ENCODE data around the gene TERT.
"Not testable (repeated sequence)": the region's sequence is repeated elsewhere in the genome, so short reads cannot be mapped to it uniquely, and the experiment has no call there.

Gene TERT

DNA sequence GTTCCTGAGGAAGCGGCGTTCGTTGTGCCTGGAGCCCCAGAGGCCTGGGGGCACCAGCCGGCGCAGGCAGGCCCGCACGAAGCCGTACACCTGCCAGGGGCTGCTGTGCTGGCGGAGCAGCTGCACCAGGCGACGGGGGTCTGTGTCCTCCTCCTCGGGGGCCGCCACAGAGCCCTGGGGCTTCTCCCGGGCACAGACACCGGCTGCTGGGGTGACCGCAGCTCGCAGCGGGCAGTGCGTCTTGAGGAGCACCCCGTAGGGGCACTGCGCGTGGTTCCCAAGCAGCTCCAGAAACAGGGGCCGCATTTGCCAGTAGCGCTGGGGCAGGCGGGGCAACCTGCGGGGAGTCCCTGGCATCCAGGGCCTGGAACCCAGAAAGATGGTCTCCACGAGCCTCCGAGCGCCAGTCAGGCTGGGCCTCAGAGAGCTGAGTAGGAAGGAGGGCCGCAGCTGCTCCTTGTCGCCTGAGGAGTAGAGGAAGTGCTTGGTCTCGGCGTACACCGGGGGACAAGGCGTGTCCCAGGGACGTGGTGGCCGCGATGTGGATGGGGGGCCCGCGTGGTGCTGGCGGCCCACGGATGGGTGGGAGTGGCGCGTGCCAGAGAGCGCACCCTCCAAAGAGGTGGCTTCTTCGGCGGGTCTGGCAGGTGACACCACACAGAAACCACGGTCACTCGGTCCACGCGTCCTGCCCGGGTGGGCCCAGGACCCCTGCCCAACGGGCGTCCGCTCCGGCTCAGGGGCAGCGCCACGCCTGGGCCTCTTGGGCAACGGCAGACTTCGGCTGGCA lies 1.3 kb downstream of the TERT start:
- no peak for DNase-seq

DNA sequence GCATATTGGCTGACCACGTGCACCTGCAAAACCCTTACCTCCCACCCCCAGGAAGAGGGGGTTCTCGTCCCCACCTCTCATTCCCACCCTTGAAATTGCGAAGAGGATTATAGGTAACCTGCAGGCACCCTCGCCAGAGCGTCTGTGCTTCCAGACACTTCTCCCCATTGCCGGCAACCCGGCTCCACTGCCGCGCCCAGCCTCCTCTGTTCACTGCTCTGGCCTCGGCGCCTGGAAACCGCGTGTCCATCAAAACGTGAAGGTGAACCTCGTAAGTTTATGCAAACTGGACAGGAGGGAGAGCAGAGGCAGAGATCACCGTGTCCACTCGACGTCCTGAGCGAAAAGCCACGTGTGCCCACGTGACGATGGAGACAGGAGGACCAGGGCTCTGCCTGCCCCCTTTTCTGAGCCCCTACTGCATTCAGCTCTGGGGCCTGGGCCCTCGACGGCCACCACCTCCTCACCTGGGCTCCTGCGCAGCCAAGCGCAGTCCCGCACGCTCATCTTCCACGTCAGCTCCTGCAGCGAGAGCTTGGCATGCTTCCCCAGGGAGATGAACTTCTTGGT lies 1.9 kb downstream of the TERT start:
- DNase-seq, result no peak

DNA sequence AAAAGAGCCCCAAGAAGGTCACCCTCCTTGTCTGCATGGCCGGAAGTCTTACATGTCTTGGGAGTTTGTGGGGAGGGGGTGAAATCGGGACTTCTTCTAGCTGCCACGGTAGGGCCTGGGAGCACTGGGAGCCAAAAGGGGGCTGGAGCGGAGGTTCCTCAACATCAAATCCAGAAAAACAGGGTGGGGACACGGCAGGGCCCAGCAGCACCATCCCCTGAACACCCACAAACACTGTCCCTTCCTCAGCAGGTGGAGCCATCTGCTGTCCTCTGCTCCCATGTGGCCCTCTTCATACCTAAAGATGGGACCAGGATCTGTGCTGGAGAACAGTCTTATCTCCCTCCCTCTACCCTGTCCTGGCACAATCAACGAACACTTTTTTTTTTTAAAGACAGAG lies 2.7 kb downstream of the TERT start:
- DNase-seq, result no peak

DNA sequence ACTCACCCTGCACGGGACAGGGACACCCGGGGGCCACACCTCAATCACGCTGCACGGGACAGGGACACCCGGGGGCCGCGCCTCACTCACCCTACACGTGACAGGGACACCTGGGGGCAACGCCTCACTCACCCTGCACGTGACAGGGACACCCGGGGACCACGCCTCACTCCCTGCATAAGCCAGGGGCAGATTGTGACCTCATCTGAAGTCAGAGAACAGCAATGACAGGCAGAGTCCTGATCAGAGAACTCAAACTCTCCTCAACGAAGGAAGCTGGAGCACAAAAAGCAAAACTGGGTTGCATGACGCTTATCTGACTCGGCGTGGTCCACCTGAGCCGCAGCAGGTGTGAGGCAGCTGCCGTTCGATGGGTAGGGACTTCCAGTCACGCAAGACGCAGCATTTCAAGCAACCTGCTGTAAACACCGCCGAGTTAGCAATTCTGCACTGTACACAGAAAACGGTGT lies 3.2 kb downstream of the TERT start:
- no peak for DNase-seq

DNA sequence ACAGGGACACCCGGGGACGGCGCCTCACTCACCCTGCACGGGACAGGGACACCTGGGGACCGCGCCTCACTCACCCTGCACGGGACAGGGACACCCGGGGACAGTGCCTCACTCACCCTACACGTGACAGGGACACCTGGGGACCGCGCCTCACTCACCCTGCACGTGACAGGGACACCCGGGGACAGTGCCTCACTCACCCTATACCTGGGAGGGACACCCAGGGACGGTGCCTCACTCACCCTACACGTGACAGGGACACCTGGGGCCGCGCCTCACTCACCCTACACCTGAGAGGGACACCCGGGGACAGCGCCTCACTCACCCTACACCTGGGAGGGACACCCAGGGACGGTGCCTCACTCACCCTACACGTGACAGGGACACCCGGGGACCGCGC lies 3.9 kb downstream of the TERT start:
- not testable (repeated sequence) for DNase-seq

DNA sequence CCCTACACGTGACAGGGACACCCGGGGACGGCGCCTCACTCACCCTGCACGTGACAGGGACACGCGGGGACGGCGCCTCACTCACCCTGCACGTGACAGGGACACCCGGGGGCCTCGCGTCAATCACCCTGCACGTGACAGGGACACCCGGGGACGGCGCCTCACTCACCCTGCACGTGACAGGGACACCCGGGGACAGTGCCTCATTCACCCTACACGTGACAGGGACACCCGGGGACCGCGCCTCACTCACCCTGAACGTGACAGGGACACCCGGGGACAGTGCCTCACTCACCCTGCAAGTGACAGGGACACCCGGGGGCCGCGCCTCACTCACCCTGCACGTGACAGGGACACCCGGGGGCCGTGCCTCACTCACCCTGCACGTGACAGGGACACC lies 5.3 kb downstream of the TERT start:
- not testable (repeated sequence) for DNase-seq

DNA sequence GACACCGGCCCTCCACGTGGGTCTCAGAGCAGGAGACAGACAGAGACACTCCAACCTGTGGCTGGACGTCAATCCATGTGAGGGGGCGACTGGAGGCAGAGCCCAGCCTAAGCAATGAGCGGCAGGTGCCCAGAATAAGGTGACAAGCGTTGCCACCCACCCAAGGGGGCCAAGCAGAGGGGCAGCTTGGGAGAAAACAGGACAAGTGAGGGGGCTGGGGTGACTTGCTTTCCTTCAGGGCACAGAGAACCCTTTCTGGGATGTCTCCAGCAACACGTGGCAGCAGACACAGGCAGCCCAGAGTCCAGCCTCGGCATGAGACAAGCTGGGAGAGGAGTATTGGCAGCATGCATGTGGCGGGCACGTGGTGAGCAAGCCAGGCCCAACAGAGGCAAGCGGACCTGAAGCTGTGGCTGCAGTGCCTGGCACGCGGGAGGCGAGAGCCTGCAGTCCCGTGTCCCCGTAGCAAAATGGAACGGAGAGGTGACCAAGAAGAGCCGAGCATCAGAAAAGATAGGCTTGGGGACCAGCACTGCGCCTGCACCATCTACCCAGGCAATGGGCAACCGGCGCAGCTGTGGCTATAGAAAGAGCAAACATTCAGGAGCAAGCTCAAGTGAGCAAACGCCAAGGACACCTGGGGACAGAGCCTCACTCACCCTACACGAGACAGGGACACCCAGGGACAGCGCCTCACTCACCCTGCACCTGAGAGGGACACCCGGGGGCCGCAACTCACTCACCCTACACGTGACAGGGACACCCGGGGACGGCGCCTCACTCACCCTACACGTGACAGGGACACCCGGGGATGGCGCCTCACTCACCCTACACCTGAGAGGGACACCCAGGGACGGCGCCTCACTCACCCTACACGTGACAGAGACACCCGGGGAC lies 6.2 kb downstream of the TERT start:
- no peak for DNase-seq

DNA sequence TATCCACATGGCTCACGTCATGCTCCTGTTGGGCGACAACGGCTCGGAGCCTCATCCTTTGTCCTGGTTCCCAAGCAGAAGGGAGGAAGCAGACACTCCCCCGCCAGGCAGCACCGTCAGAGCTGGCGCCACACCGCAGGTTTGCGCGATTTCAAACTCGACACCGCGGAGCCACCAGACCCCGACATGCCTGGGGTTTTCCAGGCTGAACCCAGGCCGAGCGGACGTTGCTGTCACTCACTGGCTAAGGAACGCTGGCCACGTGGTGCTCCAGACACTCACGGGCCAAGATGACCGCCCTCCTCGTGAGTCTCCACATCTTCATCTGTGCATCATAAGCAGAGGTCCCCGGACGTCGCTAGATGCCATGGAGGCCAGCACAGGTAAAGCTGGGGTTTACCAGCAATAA lies 9.0 kb downstream of the TERT start:
- no peak for DNase-seq

DNA sequence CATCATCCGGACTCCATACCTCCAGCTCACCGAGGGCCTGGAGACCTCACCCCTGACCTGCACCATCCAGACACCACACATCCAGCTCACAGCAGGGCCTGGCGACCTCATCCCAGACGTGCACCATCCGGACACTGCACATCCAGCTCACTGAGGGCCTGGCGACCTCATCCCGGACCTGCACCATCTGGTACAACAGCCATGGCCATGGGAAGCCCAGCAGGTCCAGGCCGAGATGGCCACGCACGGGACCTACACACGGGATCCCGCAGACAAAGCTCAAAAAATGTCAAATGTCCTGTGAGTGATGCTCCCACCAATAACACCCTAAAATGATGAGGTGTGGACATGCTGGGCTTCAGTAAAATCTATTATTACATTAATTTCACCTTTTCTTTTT lies 9.7 kb downstream of the TERT start:
- DNase-seq, result no peak

DNA sequence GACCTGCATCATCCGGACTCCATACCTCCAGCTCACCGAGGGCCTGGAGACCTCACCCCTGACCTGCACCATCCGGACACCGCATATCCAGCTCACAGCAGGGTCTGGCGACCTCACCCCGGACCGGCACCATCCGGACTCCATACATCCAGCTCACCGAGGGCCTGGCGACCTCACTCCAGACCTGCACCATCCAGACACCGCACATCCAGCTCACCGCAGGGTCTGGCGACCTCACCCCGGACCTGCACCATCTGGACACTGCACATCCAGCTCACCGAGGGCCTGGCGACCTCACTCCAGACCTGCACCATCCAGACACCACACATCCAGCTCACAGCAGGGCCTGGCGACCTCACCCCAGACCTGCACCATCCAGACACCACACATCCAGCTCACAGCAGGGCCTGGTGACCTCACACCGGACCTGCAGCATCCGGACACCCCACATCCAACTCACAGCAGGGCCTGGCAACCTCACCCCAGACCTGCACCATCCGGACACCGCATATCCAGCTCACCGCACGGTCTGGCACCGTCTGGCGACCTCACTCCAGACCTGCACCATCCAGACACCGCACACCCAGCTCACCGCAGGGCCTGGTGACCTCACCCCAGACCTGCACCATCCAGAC lies 10.4 kb downstream of the TERT start:
- not testable (repeated sequence) for DNase-seq

DNA sequence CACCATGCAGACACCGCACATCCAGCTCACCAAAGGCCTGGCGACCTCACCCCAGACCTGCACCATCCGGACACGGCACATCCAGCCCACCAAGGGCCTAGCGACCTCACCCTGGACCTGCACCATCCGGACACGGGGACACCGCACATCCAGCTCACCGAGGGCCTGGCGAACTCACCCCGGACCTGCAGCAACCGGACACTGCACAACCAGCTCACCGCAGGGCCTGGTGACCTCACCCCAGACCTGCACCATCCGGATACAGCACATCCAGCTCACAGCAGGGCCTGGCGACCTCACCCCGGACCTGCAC lies 11.2 kb downstream of the TERT start:
- not testable (repeated sequence) for DNase-seq

DNA sequence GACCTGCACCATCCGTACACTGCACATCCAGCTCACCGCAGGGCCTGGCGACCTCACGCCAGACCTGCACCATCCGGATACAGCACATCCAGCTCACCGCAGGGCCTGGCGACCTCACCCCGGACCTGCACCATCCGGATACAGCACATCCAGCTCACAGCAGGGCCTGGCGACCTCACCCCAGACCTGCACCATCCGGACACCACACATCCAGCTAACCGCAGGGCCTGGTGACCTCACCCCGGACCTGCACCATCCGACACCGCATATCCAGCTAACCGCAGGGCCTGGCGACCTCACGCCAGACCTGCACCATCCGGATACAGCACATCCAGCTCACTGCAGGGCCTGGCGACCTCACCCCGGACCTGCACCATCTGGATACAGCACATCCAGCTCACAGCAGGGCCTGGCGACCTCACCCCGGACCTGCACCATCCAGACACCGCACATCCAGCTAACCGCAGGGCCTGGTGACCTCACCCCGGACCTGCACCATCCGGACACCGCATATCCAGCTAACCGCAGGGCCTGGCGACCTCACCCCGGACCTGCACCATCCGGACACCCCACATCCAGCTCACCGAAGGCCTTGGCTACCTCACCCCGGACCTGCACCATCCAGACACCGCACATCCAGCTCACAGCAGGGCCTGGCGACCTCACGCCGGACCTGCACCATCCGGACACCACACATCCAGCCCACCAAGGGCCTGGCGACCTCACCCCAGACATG lies 11.7 kb downstream of the TERT start:
- DNase-seq, result not testable (repeated sequence)

DNA sequence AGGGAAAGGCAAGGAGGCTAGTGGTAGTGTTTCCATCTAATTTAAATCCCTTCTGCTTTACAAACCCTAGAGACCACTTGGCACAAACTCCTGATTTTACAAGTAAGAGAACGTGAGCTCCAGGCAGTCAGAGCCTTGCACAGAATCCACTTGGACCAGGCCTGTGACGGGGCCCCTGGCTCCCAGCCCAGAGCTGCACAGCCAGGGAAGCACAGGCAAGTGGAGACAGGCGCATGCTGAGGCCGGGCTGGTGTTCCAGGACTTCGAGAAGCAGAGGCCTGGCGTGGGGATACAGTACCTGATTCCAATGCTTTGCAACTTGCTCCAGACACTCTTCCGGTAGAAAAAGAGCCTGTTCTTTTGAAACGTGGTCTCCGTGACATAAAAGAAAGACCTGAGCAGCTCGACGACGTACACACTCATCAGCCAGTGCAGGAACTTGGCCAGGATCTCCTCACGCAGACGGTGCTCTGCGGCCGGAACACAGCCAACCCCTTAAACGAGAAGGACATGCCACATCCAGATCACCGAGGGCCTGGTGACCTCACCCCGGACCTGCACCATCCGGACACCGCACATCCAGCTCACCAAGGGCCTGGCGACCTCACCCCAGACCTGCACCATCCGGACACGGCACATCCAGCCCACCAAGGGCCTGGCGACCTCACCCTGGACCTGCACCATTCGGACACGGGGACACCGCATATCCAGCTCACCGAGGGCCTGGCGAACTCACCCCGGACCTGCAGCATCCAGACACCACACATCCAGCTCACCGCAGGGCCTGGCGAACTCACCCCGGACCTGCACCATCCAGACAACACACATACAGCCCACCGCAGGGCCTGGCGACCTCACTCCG lies 12.5 kb downstream of the TERT start:
- peak; percentile 16 for DNase-seq

DNA sequence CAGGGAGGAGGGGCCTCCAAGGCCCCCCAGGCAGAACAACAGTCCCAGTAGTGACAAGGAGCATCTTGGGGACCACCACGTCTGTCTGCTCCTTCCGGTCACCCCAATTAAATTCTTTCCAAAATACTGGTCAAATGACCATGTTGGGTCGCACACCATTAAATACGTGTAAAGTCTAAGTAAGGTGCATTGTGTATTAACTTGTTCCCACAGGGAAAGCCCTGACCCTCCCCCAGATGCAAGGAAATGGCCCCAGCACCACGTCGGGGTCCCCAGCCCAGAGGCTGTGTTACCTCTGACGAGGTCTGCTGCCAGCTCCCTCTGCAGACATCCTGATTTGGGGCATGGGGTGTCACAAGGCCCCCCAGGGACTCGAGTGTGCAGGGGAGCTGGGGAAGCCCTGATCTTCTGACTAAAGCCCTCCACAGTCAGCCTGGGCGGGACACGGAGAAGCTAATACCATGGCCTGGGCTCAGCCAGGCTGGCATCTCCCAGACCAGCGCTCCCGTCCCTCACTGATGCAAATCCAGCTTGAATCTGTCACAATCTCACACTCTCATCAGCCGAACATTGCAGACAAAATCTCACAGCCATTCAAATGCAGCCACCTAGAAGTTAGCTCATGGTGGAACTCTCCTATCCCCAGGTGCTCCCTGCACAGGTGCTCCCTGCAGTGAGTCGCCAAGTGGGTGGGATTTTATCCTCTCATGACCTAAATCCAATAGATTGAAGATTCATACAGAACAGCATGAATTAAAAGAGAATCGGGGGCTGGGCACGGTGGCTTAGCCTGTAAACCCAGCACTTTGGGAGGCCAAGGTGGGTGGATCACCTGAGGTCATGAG lies 13.6 kb downstream of the TERT start:
- no peak for DNase-seq

DNA sequence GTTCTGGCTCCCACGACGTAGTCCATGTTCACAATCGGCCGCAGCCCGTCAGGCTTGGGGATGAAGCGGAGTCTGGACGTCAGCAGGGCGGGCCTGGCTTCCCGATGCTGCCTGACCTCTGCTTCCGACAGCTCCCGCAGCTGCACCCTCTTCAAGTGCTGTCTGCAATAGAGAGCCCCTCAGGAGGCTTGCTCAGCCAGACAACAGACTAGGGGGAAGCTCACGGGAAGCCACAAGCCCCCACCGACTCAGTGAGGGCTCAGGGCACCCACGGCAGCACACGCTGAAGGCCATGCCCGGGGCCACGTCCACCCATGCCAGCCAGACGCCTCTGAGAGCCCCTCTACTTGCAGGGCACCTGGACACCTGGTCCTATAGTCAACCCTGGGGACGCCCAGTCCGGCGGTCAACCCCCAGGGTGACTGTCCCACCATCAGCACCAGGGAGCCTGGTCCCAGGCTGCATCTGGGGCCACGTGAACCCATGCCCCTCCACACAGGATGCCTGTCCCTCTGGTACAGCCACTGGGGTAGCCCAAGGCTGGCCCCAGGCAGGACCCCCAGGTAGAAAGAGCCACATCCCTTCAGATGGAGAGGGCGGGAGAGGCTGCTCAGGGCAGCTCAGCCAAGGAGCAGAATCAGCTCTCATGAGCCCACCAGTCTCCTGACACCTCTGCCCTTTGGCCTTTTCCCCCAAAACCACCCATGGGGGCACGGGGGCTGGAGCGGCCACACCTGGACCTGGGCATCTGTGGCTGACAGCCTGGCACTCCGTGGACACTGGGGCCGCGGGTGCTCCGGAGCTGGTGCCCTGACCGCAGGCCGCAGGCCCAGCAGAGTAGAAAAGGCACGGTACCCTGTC lies 14.5 kb downstream of the TERT start:
- no peak for DNase-seq

DNA sequence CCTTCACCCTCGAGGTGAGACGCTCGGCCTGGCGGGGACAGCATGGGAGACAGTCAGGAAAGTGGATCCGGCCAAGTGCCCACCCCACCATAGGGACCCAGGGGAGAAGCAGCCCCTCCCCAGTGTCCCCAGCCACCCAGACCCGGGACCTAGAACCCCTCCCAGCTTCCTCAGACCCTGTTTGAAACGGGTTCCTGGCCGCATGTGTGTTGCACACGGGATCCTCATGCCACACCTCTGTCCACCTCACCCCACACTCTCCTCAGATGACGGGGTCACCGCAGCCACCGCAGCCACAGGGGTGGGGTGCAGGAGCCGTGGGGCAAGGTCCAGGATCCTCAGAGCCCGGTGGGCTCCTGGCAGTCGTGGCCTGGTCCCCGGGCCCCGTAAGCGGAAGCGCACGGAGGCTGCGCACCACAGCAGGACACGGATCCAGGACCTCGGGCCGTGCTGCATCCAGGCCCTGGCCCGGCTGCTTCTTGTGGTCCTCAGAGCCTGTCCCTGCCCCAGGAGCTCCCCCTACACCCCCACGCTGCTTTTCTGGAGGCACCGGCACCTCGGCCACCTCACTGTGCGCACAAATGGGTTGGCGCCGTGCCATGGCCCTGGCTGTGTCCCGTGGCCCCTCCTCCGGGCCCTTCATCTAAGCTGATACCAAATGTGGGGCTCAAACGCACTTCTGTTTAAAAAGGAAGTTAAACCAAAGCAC lies 15.3 kb downstream of the TERT start:
- no peak for DNase-seq

DNA sequence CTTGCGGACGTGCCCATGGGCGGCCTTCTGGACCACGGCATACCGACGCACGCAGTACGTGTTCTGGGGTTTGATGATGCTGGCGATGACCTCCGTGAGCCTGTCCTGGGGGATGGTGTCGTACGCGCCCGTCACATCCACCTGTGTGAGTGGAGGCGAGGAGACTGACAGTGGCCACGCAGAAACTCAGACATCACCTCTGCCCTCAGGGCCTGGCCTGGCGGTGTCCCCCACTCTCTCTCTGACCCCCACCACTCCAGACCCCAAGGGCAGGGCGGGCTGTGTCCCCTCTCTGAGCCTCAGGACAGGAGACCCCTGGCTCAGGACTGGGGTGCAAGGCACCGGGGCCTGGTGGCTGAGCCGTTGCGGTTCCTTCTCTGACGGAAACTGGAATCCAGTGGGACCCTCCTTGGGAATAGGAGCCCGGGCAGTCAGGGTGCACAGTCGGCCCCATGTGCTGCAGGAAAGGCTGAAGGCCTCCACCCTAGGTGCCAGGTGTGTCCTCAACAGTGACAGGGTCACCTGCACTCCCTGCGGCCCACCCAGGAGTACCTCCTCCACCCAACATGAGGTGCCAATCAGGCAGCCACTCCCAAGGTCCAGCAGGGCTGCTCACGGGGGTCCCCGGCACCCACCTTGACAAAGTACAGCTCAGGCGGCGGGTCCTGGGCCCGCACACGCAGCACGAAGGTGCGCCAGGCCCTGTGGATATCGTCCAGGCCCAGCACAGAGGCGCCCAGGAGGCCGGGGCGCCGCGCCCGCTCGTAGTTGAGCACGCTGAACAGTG lies 16.0 kb downstream of the TERT start:
- no peak for DNase-seq

DNA sequence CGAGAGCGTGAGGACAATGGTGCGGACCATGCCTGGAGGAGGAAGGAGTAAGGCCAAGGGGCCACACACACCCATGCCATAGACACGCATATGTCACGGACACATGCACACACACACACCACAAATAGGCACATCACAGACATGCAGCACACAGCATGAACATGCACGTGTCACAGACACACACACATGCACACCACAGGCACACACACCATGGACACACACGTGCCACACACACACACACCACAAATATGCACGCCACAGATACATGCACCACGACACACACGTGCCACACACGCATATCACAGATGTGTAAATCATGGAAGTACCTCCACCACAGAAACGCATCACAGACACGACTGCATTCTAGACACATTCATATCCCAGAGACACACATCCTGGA lies 16.7 kb downstream of the TERT start:
- DNase-seq, result no peak
